CD4-positive, alpha-beta T cell (primary cell): ENCODE measurements around the gene EXD3. TPM values are rescaled to one million over a fixed set of nuclear protein-coding genes. Genes with fewer than 3 reads are reported as not detected.

ENCODE experiments used
- ATAC-seq: fragments of 200-7000 bp; cut with Tn5 transposase; one replicate; pipeline ENCODE4 v1.10.0; 2022; ENCODE audit warnings: mild to moderate bottlenecking; ENCODE audit not compliant: poor library complexity
- CTCF ChIA-PET: fragments of 350-600 bp; sonication (Branson Sonifier 250); formaldehyde crosslinking; loops from one replicate; lab custom pipeline; 2021; ENCODE audit warnings: antibody characterized with exemption, inconsistent platforms; lab: Charles Lee
- POLR2A ChIA-PET: fragments of 350-600 bp; sonication (Branson Sonifier 250); formaldehyde crosslinking; loops from one replicate; lab custom pipeline; 2021; ENCODE audit warnings: antibody characterized with exemption, inconsistent platforms; lab: Charles Lee
- DNase-seq, 14 experiments: peaks; one replicate each; pipeline ENCODE4 v3.0.0-alpha.2; 2013 to 2020; ENCODE audit warnings: mixed read lengths in 2 of 14
- H3K27ac ChIP-seq, 2 donors: one replicate each; pipeline versions ENCODE4 v1.5.1 to v1.7.0; 2013; ENCODE audit warnings: low read length in 2 of 2, low read depth in 1 of 2, mild to moderate bottlenecking in 1 of 2
- H3K27me3 ChIP-seq, 2 experiments: 1 replicate in 1 of 2; 2 replicates in 1 of 2; pipeline versions ENCODE4 v1.6.1 to v1.7.0; 2013; ENCODE audit warnings: low read length in 2 of 2, control low read depth in 1 of 2, mild to moderate bottlenecking in 1 of 2, moderate library complexity in 1 of 2; ENCODE audit not compliant: insufficient read depth in 2 of 2, control insufficient read depth in 1 of 2
- H3K36me3 ChIP-seq: one replicate; pipeline ENCODE4 v1.6.1; 2013; ENCODE audit warnings: low read length, control low read depth; ENCODE audit not compliant: insufficient read depth
- H3K4me1 ChIP-seq: one replicate; pipeline ENCODE4 v1.6.1; 2013; ENCODE audit warnings: low read length, control low read depth; ENCODE audit not compliant: insufficient read depth
- H3K4me3 ChIP-seq: one replicate; pipeline ENCODE4 v1.5.1; 2013; ENCODE audit warnings: mild to moderate bottlenecking, low read length, moderate library complexity
- H3K9me3 ChIP-seq, 2 experiments: 1 replicate in 1 of 2; 2 replicates in 1 of 2; pipeline versions ENCODE4 v1.6.1 to v1.7.0; 2013; ENCODE audit warnings: low read length in 2 of 2, mild to moderate bottlenecking in 2 of 2, control low read depth in 1 of 2, moderate library complexity in 1 of 2; ENCODE audit not compliant: control insufficient read depth in 1 of 2, insufficient read depth in 1 of 2
- H3K27ac Mint-ChIP-seq: one replicate; pipeline ENCODE4 v1.8.0; 2020; ENCODE audit warnings: mixed read lengths
- H3K27me3 Mint-ChIP-seq: one replicate; pipeline ENCODE4 v1.8.0; 2021; ENCODE audit warnings: mixed read lengths
- H3K36me3 Mint-ChIP-seq: one replicate; pipeline ENCODE4 v1.8.0; 2021; ENCODE audit warnings: low read depth, mixed read lengths
- H3K4me1 Mint-ChIP-seq: one replicate; pipeline ENCODE4 v1.8.0; 2021; ENCODE audit warnings: low read depth, mixed read lengths
- H3K4me3 Mint-ChIP-seq: one replicate; pipeline ENCODE4 v1.8.0; 2020; ENCODE audit warnings: mild to moderate bottlenecking, mixed read lengths
- H3K9me3 Mint-ChIP-seq: one replicate; pipeline ENCODE4 v1.8.0; 2020; ENCODE audit warnings: mixed read lengths
- intact Hi-C, 2 experiments: fragments of 100-400 bp; cut with DNase I in 1 of 2; cut with micrococcal nuclease in 1 of 2; formaldehyde crosslinking; loops; one replicate each; pipeline versions ENCODE4 v1.15.1 to v1.9.0; 2023 to 2025; cut with DNase I, micrococcal nuclease
- total RNA-seq, 174 experiments: library from RNA in 2 of 174; stranded (reverse) in 2 of 174; gene quantifications; one replicate each; pipeline ENCODE4 v1.2.3 and lab custom pipeline; 2021 to 2026
- TF ChIP-seq, protein P1 (sequence below): fragments of 200-600 bp; IDR thresholded peaks from one replicate; pipeline ENCODE4 v1.8.0; 2022; ENCODE audit warnings: antibody characterized with exemption, mild to moderate bottlenecking

Gene EXD3
- total RNA-seq, 2 experiments from 2014 or later = 14.9 to 16.9 TPM

DNA sequence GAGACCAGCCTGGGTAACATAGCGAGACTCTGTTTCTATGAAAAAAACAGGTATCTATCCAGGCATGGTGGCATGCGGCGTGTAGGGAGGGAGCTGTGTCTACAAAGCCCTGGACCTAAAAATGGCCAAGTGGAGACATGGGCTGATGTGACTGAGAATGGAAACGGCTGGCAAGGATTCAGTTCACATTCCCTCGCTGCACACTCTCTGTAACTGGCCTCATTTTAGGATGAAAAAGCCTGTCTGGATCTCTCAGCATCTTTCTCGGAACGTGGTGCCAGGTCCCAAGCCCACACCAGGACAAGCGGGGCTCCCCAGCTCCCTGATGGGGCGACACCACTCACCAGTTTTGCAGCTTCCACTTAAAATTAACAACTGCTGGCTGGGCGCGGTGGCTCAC, 13.4 kb downstream of the EXD3 start:
- Mint-ChIP-seq H3K27ac (no peak overlapping the region), H3K4me1 (peaks cover 5% of the 10 kb centered on the region), H3K9me3 (no peaks in the 10 kb centered on the region), H3K36me3 (no peaks in the 10 kb centered on the region), H3K4me3 (no peak overlapping the region), H3K27me3 (peaks cover 5% of the 10 kb centered on the region)
- no peaks in the 10 kb centered on the region for H3K36me3 ChIP-seq
- POLR2A ChIA-PET = interaction anchor here (2.1 kb wide), 1 partner anchor 13 kb away, joined by 8 read pairs; the partner anchor contains the start of genes EXD3 and NOXA1
- H3K4me1 ChIP-seq = peaks cover 30% of the 10 kb centered on the region
- H3K4me3 ChIP-seq = no peak overlapping the region
- TF ChIP-seq, protein P1, sequence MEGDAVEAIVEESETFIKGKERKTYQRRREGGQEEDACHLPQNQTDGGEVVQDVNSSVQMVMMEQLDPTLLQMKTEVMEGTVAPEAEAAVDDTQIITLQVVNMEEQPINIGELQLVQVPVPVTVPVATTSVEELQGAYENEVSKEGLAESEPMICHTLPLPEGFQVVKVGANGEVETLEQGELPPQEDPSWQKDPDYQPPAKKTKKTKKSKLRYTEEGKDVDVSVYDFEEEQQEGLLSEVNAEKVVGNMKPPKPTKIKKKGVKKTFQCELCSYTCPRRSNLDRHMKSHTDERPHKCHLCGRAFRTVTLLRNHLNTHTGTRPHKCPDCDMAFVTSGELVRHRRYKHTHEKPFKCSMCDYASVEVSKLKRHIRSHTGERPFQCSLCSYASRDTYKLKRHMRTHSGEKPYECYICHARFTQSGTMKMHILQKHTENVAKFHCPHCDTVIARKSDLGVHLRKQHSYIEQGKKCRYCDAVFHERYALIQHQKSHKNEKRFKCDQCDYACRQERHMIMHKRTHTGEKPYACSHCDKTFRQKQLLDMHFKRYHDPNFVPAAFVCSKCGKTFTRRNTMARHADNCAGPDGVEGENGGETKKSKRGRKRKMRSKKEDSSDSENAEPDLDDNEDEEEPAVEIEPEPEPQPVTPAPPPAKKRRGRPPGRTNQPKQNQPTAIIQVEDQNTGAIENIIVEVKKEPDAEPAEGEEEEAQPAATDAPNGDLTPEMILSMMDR = no peak
- intact Hi-C loops = loop anchor here in 1 of 2 experiments (5.0 kb wide), 1 partner anchor 417 kb away; the partner anchor contains the start of gene PAXX
- no peak for DNase-seq
- H3K27ac ChIP-seq = no peak overlapping the region
- H3K9me3 ChIP-seq = no peaks in the 10 kb centered on the region
- CTCF ChIA-PET = interaction anchor here (2.0 kb wide), 1 partner anchor 108 kb away, joined by 5 read pairs; the partner anchor contains the start of gene NRARP
- no peak for ATAC-seq
- H3K27me3 ChIP-seq = peaks cover 0 to 10% of the 10 kb centered on the region in 2 experiments

DNA sequence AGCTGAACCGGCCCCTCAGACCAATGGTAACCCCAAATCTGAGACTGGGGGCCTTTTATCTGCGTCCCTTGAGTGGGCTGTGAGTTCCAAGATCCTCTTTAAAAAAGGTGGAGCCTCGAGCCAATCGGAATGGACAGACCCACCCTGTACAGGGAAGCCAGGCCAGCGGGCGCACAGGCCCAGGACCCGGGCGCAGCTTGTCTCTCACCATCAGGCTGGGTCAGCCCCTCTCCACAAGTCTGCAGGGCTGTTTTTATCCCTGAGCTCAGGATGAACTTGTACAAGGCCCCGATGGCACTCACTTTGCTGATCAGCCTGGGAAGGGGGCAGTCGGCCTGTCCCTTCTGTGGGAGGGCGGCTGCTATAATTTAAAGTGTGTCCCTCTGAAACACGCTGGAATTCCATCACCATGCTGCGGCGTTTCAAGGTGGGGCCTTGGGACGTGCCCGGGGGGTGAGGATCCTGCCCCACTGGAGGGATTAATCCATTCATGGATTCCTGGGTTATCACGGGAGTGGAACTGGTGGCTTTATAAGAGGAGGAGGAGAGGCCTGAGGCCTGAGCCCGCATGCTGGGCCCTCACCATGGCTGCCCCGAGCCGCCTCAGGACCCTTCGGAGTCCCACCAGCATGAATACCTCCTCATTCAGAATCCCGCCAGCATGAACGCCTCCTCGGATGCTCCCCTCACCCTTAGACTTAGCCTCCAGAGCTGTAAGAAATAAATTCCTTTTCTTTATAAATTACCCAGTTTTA, 14.1 kb downstream of the EXD3 start:
- H3K27me3 Mint-ChIP-seq = peaks cover 5% of the 10 kb centered on the region
- Histone ChIP-seq H3K4me3 (no peak overlapping the region), H3K36me3 (no peaks in the 10 kb centered on the region), H3K9me3 (no peaks in the 10 kb centered on the region), H3K4me1 (peaks cover 30% of the 10 kb centered on the region), H3K27ac (no peak overlapping the region), H3K27me3 (peaks cover 0 to 10% of the 10 kb centered on the region in 2 experiments)
- H3K27ac Mint-ChIP-seq = no peak overlapping the region
- intact Hi-C loops = loop anchor here in 1 of 2 experiments (5.0 kb wide), 1 partner anchor 417 kb away; the partner anchor contains the start of gene PAXX
- no peak overlapping the region for H3K4me3 Mint-ChIP-seq
- TF ChIP-seq, protein P1 = no peak
- ChIA-PET CTCF (interaction anchor here (1.0 to 2.0 kb wide), 2 partner anchors 14 to 107 kb away, joined by 3 to 5 read pairs; partner anchors contain the start of genes EXD3, NOXA1 and NRARP), POLR2A (interaction anchor here (1.2 to 2.1 kb wide), 2 partner anchors 14 to 107 kb away, joined by 4 to 8 read pairs; partner anchors contain the start of genes EXD3, NOXA1 and NRARP)
- no peaks in the 10 kb centered on the region for H3K4me1 Mint-ChIP-seq
- no peak for DNase-seq
- no peaks in the 10 kb centered on the region for H3K9me3 Mint-ChIP-seq
- no peaks in the 10 kb centered on the region for H3K36me3 Mint-ChIP-seq
- no peak for ATAC-seq

DNA sequence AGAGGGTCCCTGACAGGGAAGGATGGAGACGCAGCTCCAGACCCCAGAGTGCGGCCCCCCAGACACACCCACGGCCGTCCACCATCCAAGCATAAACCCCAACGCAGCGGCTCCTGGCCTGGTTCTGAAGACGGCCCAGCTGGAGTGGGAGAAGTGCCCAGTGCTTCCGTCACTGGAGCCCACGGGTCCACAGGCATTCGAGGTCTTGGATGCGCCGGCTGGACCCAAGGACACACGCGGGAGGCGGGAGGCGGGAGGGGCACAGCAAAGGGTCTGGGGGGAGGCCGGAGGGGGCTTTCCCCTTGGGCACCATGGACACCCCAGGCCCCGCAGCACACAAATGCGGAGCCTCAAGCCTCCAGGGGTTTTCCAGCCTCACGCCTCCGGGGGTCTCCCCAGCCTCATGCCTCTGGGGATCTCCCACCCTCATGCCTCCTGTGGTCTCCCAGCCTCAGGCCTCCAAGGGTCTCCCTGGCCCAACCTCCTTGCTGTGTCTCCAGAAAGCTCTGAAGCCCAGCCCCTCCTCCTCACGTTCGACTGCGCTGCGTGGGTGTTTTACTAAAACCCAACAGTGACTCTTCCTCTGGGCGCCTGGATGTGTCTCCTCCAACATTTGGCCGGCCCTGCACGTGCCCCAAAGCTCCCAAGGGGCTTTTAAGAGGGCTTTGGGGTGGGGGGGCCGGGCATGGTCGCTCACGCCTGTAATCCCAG, 15.2 kb downstream of the EXD3 start:
- Histone ChIP-seq H3K9me3 (no peaks in the 10 kb centered on the region), H3K27me3 (peaks cover 0 to 10% of the 10 kb centered on the region in 2 experiments), H3K4me1 (peaks cover 30% of the 10 kb centered on the region), H3K36me3 (no peaks in the 10 kb centered on the region), H3K4me3 (no peak overlapping the region), H3K27ac (no peak overlapping the region)
- DNase-seq = no peak
- Mint-ChIP-seq H3K27ac (no peak overlapping the region), H3K27me3 (peaks cover 5% of the 10 kb centered on the region), H3K9me3 (no peaks in the 10 kb centered on the region), H3K4me1 (no peaks in the 10 kb centered on the region), H3K4me3 (no peak overlapping the region), H3K36me3 (no peaks in the 10 kb centered on the region)
- ChIA-PET POLR2A (interaction anchor here (1.2 kb wide), 1 partner anchor 105 kb away, joined by 4 read pairs; the partner anchor contains the start of gene NRARP), CTCF (interaction anchor here (2.0 kb wide), 1 partner anchor 106 kb away, joined by 5 read pairs; the partner anchor contains the start of gene NRARP)
- no peak for ATAC-seq
- TF ChIP-seq, protein P1 = no peak
- intact Hi-C loops = loop anchor here (2.0 to 5.0 kb wide), 3 partner anchors 105 to 415 kb away; partner anchors contain the start of genes NRARP (in 1 of the 2) and PAXX (in 1 of the 2)
